Lower leg skin (tissue), 3 donors: ENCODE data around the gene SEC22A.

Experiments used
- CTCF ChIP-seq, 3 donors: fragments of 450-650 bp; IDR thresholded peaks; one replicate each; pipeline ENCODE4 v1.5.1; 2016; ENCODE audit warnings: antibody characterized with exemption in 3 of 3, mild to moderate bottlenecking in 3 of 3, moderate library complexity in 2 of 3
- POLR2A ChIP-seq, 2 donors: fragments of 450-650 bp; IDR thresholded peaks; one replicate each; pipeline ENCODE4 v1.6.1; 2016 to 2017; ENCODE audit warnings: antibody characterized with exemption in 2 of 2, mild to moderate bottlenecking in 1 of 2, moderate library complexity in 1 of 2

- TF ChIP-seq CTCF (IDR thresholded peaks at IDR 0.05) (no peak), POLR2A (IDR thresholded peaks at IDR 0.05) (no peak)
Observed at GRCh38 chr3:123156276-123156995, 45.3 kb upstream of the SEC22A start.
